ENCODE data around the gene ELOVL2. TPM values are rescaled to one million over a fixed set of nuclear protein-coding genes. Genes with fewer than 3 reads are reported as not detected.
A peak's percentile ranks its signal among the peaks of the same experiment; 100 is the strongest.

Gene ELOVL2
- total and polyA plus RNA-seq, 10 of the 15 experiments (the other 5 are each of a cell fraction or from before 2014, with no cell fraction given): 0.01 to 0.03 TPM; not detected in 8

DNA sequence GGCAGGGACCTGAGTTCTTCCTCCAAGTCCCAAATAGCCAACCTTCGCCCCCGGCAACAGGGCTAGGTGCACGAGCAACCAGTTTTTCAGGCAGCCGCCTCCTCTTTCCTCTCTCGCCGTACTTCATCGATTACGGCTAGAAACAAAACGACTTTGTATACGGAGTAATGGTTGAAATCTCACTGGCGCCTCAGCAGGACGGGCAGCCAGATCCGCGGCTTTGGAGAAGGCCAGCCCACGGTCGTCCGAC, 49.2 kb upstream of the ELOVL2 start (continued):
- TF ChIP-seq, protein P1, sequence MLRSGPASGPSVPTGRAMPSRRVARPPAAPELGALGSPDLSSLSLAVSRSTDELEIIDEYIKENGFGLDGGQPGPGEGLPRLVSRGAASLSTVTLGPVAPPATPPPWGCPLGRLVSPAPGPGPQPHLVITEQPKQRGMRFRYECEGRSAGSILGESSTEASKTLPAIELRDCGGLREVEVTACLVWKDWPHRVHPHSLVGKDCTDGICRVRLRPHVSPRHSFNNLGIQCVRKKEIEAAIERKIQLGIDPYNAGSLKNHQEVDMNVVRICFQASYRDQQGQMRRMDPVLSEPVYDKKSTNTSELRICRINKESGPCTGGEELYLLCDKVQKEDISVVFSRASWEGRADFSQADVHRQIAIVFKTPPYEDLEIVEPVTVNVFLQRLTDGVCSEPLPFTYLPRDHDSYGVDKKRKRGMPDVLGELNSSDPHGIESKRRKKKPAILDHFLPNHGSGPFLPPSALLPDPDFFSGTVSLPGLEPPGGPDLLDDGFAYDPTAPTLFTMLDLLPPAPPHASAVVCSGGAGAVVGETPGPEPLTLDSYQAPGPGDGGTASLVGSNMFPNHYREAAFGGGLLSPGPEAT (IDR thresholded peaks at IDR 0.05; ENCODE audit: low read depth): 0 out of 2 replicates have a peak, but pooled peaks have one; percentile 33
- no peak for TF ChIP-seq MTA3 (IDR thresholded peaks at IDR 0.05; ENCODE audit: borderline replicate concordance, low read length)
- no peak for TF ChIP-seq HDAC6 (IDR thresholded peaks at IDR 0.05; ENCODE audit: unreplicated experiment)
- no peak for TF ChIP-seq GABPA (IDR thresholded peaks at IDR 0.05; ENCODE audit: low read depth)
- TF ChIP-seq CHD1 (IDR thresholded peaks at IDR 0.05; ENCODE audit: low read depth, low read length): no peak
- peak; percentile 69; the same call in 1 of the 2 replicates for TF ChIP-seq POLR2AphosphoS5 (IDR thresholded peaks at IDR 0.05; ENCODE audit: low read length)
- 0 out of 2 replicates have a peak, but pooled peaks have one; percentile 25 for TF ChIP-seq SMAD5 (IDR thresholded peaks at IDR 0.05; ENCODE audit: low read depth)

DNA sequence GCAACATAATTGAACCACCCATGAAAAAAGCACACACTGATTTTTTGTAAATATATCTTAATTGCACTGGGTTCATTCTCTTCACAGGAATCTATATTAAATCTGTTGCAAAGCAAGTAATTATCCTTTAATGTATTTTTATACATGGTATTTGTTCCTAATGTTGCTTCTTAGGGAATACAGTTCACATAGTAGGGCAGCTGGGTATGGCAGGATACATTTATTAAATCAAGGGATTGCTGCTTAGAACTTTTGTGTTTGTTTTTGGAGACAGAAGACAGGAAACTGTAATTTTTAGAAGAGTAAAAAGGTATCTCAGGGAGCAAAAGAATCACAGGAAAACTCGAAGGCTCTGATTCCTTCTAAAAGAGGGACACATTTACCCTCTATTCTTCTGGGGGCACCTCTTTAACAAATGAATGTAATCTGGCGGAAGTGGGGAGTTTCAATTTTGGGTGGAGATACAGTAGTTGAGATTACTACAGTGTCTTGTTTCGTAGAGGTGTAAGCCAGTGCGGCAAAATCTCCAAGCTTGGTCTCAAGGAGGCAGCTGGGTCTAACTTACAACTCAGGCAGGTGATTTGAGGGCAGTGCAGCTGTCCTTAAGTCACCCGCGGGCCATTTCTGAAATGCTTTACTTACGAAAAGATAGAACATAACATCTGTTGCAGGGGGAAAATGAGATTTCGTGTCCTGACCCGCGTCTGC, 48.7 kb upstream of the ELOVL2 start:
- ATAC-seq (peak; percentile 53), DNase-seq (ENCODE audit: low read depth, low spot score) (no peak), FAIRE-seq (peak; percentile 57)
- H3K79me2 ChIP-seq (ENCODE audit: control insufficient read depth, insufficient read depth, low read length): peaks cover 33% of the 10 kb centered on the region
- H3K36me3 ChIP-seq (ENCODE audit: control insufficient read depth in 2 of 2, insufficient read depth in 2 of 2, low read length in 1 of 2): no peaks in the 10 kb centered on the region; a peak in 1 of 4 replicates
- peak overlapping the region; percentile 81 for H3K4me3 ChIP-seq
- H3K4me2 ChIP-seq (ENCODE audit: control insufficient read depth, insufficient read depth): peak overlapping the region; percentile 70
- ChIA-PET POLR2A (interaction anchor here (0.7 kb wide), 2 partner anchors 479 to 1364 kb away, joined by 3 to 4 read pairs; no protein-coding TSS in a partner anchor), RAD21 (ENCODE audit: unreplicated experiment) (interaction anchor here (0.6 to 2.1 kb wide), 7 partner anchors 37 to 483 kb away, joined by 3 to 14 read pairs (median 3); no protein-coding TSS in a partner anchor), CTCF (interaction anchor here (0.6 to 1.6 kb wide), 7 partner anchors 19 to 483 kb away, joined by 3 to 5 read pairs (median 4); partner anchors contain the start of gene ERVFRD-1), SMC1A (ENCODE audit: uncharacterized antibody, unreplicated experiment) (interaction anchor here (1.1 to 3.5 kb wide), 4 partner anchors 15 to 403 kb away, joined by 3 to 13 read pairs (median 3); no protein-coding TSS in a partner anchor)
- WGBS (ENCODE audit: insufficient coverage, insufficient replicate concordance, low lambda C conversion rate, missing lambda C conversion rate): under 1% methylated on average over 10 of the region's 10 CpGs
- BruUV-seq (replicated peaks): TSS peak; percentile 76
- peak overlapping the region; percentile 92 for H2AFZ ChIP-seq (ENCODE audit: control insufficient read depth, low read depth, low read length)
- H3K9me3 ChIP-seq (replicated peaks; ENCODE audit: control insufficient read depth, insufficient read depth, low read length): no peaks in the 10 kb centered on the region
- intact Hi-C loops (cut with micrococcal nuclease; ENCODE audit: unreplicated experiment) (loop anchor here (5.0 to 10.0 kb wide), 2 partner anchors 39 to 558 kb away; no protein-coding TSS in a partner anchor), in situ Hi-C loops (cut with MboI) (no loop called here)
- H3K9ac ChIP-seq (ENCODE audit: control insufficient read depth, insufficient read depth, low read length): peak overlapping the region; percentile 92
- peak overlapping the region; percentile 96 for H3K27ac ChIP-seq (ENCODE audit: control insufficient read depth, insufficient read depth)
- no peaks in the 10 kb centered on the region for H3K27me3 ChIP-seq (replicated peaks in 1 of 2; ENCODE audit: control insufficient read depth in 2 of 2, insufficient read depth in 2 of 2, low read length in 1 of 2)
- no peaks in the 10 kb centered on the region for H4K20me1 ChIP-seq (ENCODE audit: control insufficient read depth, insufficient read depth)
- no peaks in the 10 kb centered on the region; the same call in 1 of the 2 replicates for H3K4me1 ChIP-seq (ENCODE audit: control insufficient read depth, insufficient read depth, low read length)
- TF ChIP-seq EED (IDR thresholded peaks at IDR 0.05; ENCODE audit: low read depth) (0 out of 2 replicates have a peak, but pooled peaks have one; percentile 3), SPI1 (IDR thresholded peaks at IDR 0.05; ENCODE audit: borderline replicate concordance, insufficient read depth, low read depth, low read length) (peak; percentile 40; the same call in 1 of the 2 replicates), CBX5 (IDR thresholded peaks at IDR 0.05; ENCODE audit: low read depth) (0 out of 2 replicates have a peak, but pooled peaks have one; percentile 15), RUNX3 (IDR thresholded peaks at IDR 0.05; ENCODE audit: low read length) (no peak), ESRRA (IDR thresholded peaks at IDR 0.05; ENCODE audit: low read length) (no peak), SMARCA5 (IDR thresholded peaks at IDR 0.05) (no peak), ETV6 (conservative IDR thresholded peaks at IDR 0.05 in 1 of 2, IDR thresholded peaks at IDR 0.05 in 1 of 2; ENCODE audit: borderline replicate concordance in 1 of 2, low read depth in 1 of 2) (no peak)
- TF ChIP-seq, protein P2, sequence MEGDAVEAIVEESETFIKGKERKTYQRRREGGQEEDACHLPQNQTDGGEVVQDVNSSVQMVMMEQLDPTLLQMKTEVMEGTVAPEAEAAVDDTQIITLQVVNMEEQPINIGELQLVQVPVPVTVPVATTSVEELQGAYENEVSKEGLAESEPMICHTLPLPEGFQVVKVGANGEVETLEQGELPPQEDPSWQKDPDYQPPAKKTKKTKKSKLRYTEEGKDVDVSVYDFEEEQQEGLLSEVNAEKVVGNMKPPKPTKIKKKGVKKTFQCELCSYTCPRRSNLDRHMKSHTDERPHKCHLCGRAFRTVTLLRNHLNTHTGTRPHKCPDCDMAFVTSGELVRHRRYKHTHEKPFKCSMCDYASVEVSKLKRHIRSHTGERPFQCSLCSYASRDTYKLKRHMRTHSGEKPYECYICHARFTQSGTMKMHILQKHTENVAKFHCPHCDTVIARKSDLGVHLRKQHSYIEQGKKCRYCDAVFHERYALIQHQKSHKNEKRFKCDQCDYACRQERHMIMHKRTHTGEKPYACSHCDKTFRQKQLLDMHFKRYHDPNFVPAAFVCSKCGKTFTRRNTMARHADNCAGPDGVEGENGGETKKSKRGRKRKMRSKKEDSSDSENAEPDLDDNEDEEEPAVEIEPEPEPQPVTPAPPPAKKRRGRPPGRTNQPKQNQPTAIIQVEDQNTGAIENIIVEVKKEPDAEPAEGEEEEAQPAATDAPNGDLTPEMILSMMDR (IDR thresholded peaks at IDR 0.05 in 2 of 3, conservative IDR thresholded peaks at IDR 0.05 in 1 of 3; ENCODE audit: control insufficient read depth in 2 of 3, extremely low read depth in 1 of 3, insufficient read depth in 1 of 3, low read depth in 3 of 3, low read length in 3 of 3): 0 out of 6 replicates have a peak, but pooled peaks of 1 of the 3 experiments have one; percentile 3

Measured in GM12878 (cell line).